Lower leg skin (tissue), 4 donors: ENCODE results near the gene SCT. TPM values are rescaled to one million over a fixed set of nuclear protein-coding genes. Genes with fewer than 3 reads are reported as not detected.

Experiments
- DNase-seq, 2 donors: peaks; one replicate each; pipeline ENCODE4 v3.0.0-alpha.2; 2019; ENCODE audit warnings: low spot score in 2 of 2
- H3K4me3 ChIP-seq: fragments of 200-600 bp; sonication (generic); 2 replicates; pipeline ENCODE4 v1.5.1; 2017; ENCODE audit warnings: mild to moderate bottlenecking, low read depth; ENCODE audit not compliant: poor library complexity, severe bottlenecking
- CTCF ChIP-seq, 3 donors: fragments of 450-650 bp; IDR thresholded peaks; one replicate each; pipeline ENCODE4 v1.5.1; 2016; ENCODE audit warnings: antibody characterized with exemption in 3 of 3, mild to moderate bottlenecking in 3 of 3, moderate library complexity in 2 of 3
- POLR2A ChIP-seq, 2 donors: fragments of 450-650 bp; IDR thresholded peaks; one replicate each; pipeline ENCODE4 v1.6.1; 2016 to 2017; ENCODE audit warnings: antibody characterized with exemption in 2 of 2, mild to moderate bottlenecking in 1 of 2, moderate library complexity in 1 of 2
- WGBS, 2 donors: methylation state at CpG; one replicate each; pipeline ENCODE4 v1.1.5; 2018; 5-methylcytosine and 5-hydroxymethylcytosine counted together
- intact Hi-C: fragments of 100-400 bp; cut with DNase I; formaldehyde crosslinking; loops from one replicate; pipeline ENCODE4 v1.15.0; 2023; ENCODE audit warnings: low total_unique reads
- total RNA-seq, 4 donors: library from RNA; depleted of rRNA; stranded (reverse); fragments of >200 nt; gene quantifications; one replicate each; pipeline ENCODE4 v1.1.0, GENCODE V29; 2016

Gene SCT
- total RNA-seq, 4 donors from 2014 or later: not detected

- TF ChIP-seq CTCF (IDR thresholded peaks at IDR 0.05): no peak
- 88 to 92% methylated on average over 17 to 24 of the region's 25 CpGs for WGBS, 2 donors
- intact Hi-C loops: no loop called here
- no peak for DNase-seq
- no peak overlapping the region for H3K4me3 ChIP-seq
Observed at GRCh38 chr11:617912-618682, 8.9 kb downstream of the SCT start.

DNA sequence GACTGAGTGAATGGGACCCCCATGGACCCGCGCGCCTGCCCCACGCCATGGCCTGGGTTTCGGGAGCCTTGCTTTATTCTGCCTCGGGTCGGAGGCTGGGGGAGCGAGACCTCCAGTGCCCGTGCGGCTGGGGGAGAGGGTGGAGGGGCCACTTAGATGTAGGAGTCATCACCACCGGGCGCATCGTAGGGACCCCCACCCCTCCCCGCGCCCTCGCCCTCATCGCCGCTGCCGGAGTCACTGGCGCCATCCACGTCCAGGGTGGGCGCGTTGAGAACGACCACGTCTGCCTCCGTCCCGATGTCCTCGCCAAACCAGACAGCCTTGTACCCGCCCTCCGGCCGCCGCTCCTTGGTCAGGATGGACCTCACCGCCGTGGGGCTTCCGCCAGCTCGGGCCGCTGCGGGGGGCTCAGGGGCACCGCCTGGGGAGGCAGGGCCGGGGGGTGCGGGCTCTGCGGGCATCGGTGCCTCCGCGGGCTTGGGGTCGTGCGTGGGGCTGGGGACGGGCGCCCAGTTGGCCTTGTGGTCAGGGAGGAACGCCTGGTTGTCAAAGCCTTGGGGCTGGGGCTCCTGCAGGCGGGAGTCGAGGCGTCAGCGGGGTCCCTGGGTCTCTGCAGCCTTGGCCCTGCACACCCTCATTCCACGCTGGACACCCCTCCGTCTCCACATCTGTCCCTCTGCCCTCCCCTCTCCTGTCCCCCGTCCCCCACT is 9.6 kb downstream of the SCT start:
- no peak for DNase-seq
- no peak for TF ChIP-seq POLR2A (IDR thresholded peaks at IDR 0.05)
- TF ChIP-seq CTCF (IDR thresholded peaks at IDR 0.05): no peak
- 93% methylated on average over 35 to 57 of the region's 57 CpGs for WGBS, 2 donors
- intact Hi-C loops: no loop called here
- no peak overlapping the region for H3K4me3 ChIP-seq

DNA sequence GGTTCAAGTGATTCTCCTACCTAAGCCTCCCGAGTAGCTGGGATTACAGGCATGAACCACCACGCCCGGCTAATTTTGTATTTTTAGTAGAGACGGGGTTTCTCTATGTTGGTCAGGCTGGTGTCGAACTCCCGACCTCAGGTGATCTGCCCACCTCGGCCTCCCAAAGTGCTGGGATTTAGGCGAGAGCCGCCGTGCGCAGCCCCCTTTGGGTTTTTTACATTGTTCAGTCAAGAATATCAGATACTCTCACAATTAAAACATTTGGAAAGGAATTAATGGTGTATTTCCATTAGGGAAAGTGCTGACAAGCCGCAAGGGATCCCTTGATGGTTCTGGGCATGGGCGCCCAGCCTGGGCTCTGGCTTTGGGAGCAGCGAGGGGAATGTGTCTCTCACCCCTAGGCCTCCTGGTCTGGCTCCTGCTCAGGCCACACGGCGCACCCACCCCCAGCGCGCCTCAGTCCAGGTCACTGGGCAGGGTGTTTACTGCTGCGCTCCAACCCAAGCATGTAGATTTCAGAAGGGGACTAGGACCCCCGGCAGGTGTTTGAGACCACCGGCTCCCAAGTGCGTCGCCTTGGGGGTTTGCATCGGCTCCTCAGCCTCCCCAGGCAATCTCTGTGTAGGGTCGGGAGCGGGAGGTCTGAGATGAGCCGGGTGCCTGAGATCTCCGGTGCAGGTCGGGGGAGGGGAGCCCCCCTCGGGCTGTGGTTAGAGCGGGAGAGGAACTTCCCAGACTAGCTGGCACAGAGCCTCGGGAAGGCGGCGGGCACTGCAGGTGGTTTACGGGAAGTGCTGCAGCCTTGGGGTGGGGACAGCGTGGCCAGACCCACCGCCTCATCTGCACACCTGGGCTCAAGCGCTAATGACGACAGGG is 10.4 kb downstream of the SCT start:
- intact Hi-C loops: no loop called here
- no peak for TF ChIP-seq CTCF (IDR thresholded peaks at IDR 0.05)
- no peak for TF ChIP-seq POLR2A (IDR thresholded peaks at IDR 0.05)
- H3K4me3 ChIP-seq: no peak overlapping the region
- 79 to 83% methylated on average over 30 to 39 of the region's 39 CpGs for WGBS, 2 donors
- no peak for DNase-seq

- intact Hi-C loops: no loop called here
- WGBS, 2 donors: 5 to 6% methylated on average over 40 to 49 of the region's 66 CpGs
- H3K4me3 ChIP-seq: peak within 1 kb of the TSS; percentile 49
- DNase-seq: peak; percentile 94 to 99
- TF ChIP-seq CTCF (IDR thresholded peaks at IDR 0.05) (no peak), POLR2A (IDR thresholded peaks at IDR 0.05) (peak in 1 of 2 donors; percentile 59)
Observed at GRCh38 chr11:615504-616319, 11.3 kb downstream of the SCT start, which contains the start of gene IRF7. TSS of gene IRF7 (minus strand) at chr11:615950. CDS start at chr11:615364, 586 bp downstream.
